HFF-Myc (cell line): ENCODE results near the gene DNASE1L2.

Experiments used
- DNase-seq: peaks from one replicate; pipeline ENCODE4 v3.0.0-alpha.2; 2011; ENCODE audit warnings: low read depth; ENCODE audit errors: extremely low read depth
- H3K4me3 ChIP-seq: replicated peaks from 2 replicates; pipeline ENCODE4 v1.5.1; 2011; ENCODE audit warnings: low read depth, mild to moderate bottlenecking, control low read depth, low read length
- CTCF ChIP-seq: IDR thresholded peaks from 2 replicates; pipeline ENCODE4 v1.5.1; 2012; ENCODE audit warnings: mild to moderate bottlenecking, low read depth, low read length, control low read depth; ENCODE audit errors: missing control alignments

Gene DNASE1L2, protein sequence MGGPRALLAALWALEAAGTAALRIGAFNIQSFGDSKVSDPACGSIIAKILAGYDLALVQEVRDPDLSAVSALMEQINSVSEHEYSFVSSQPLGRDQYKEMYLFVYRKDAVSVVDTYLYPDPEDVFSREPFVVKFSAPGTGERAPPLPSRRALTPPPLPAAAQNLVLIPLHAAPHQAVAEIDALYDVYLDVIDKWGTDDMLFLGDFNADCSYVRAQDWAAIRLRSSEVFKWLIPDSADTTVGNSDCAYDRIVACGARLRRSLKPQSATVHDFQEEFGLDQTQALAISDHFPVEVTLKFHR

GRCh38 chr16:2236337-2237101 is at the start of gene DNASE1L2:
Gene DNASE1L2 (plus strand): TSS chr16:2236444. CDS start chr16:2236817, 373 bp downstream.
- TF ChIP-seq CTCF = no peak
- DNase-seq = no peak

DNA sequence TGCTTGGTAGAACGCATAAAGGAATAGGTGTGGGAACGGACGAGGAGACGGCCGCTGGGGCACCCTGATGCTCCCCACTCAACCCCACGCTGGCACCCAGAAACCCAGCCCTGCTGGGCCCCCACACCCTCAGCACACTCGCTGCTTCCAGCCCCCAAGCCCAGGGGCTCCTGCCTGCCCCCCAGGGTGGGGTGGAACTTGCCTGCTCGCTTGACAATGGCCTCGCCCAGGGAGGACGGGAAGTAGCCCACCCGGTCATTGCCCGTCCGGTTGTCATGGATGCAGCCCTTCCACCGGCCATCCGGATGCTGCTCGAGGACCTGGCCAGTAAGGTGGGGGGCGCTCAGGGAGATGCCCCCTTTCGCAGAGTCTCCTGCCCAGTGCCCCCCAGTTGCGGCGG is 49.7 kb upstream of the DNASE1L2 start:
- no peak overlapping the region for H3K4me3 ChIP-seq
- DNase-seq = no peak
- TF ChIP-seq CTCF = no peak

More at GRCh38 chr16:2236337-2237101, at the start of gene DNASE1L2:
- H3K4me3 ChIP-seq = no peak within 1 kb of the TSS

- DNase-seq = no peak
- no peak overlapping the region for H3K4me3 ChIP-seq
- no peak for TF ChIP-seq CTCF
Measured at GRCh38 chr16:2187212-2187611, 49.0 kb upstream of the DNASE1L2 start.

- no peak for TF ChIP-seq CTCF
- no peak overlapping the region for H3K4me3 ChIP-seq
- no peak for DNase-seq
Measured at GRCh38 chr16:2188395-2188794, 47.8 kb upstream of the DNASE1L2 start.

GRCh38 chr16:2189252-2189893 is 46.9 kb upstream of the DNASE1L2 start:
- TF ChIP-seq CTCF = no peak
- no peak for DNase-seq
- H3K4me3 ChIP-seq = no peak overlapping the region

GRCh38 chr16:2190002-2190658 is 46.1 kb upstream of the DNASE1L2 start:
- no peak overlapping the region for H3K4me3 ChIP-seq
- DNase-seq = no peak
- no peak for TF ChIP-seq CTCF
